HEK293 (cell line): Measurements from ENCODE around the gene GLCE.

Experiments
- HOXA7 ChIP-seq: sonication (generic); formaldehyde crosslinking; IDR thresholded peaks from 2 replicates; pipeline ENCODE4 v1.8.1; 2022; ENCODE audit warnings: missing genetic modification reagents, borderline replicate concordance
- REST ChIP-seq: fragments of 450-650 bp; formaldehyde crosslinking; IDR thresholded peaks from 2 replicates; pipeline ENCODE4 v1.5.1; 2016; ENCODE audit warnings: missing biosample characterization, missing genetic modification characterization
- SP2 ChIP-seq: fragments of 450-650 bp; formaldehyde crosslinking; IDR thresholded peaks from 2 replicates; pipeline ENCODE4 v1.5.1; 2016; ENCODE audit warnings: missing biosample characterization, missing genetic modification characterization
- YY2 ChIP-seq: fragments of 450-650 bp; formaldehyde crosslinking; IDR thresholded peaks from 2 replicates; pipeline ENCODE4 v1.5.1; 2016; ENCODE audit warnings: missing biosample characterization, missing genetic modification characterization
- ZBTB17 ChIP-seq: fragments of 450-650 bp; formaldehyde crosslinking; IDR thresholded peaks from 2 replicates; pipeline ENCODE4 v1.5.1; 2016; ENCODE audit warnings: missing biosample characterization, missing genetic modification characterization
- ZNF138 ChIP-seq: fragments of 450-650 bp; formaldehyde crosslinking; IDR thresholded peaks from 2 replicates; pipeline ENCODE4 v1.5.1; 2016; ENCODE audit warnings: missing biosample characterization, missing genetic modification characterization, borderline replicate concordance
- ZNF211 ChIP-seq: fragments of 450-650 bp; formaldehyde crosslinking; IDR thresholded peaks from 2 replicates; pipeline ENCODE4 v1.5.1; 2016; ENCODE audit warnings: low read depth, missing biosample characterization, missing genetic modification characterization
- ZNF335 ChIP-seq: fragments of 450-650 bp; formaldehyde crosslinking; conservative IDR thresholded peaks from 2 replicates; pipeline ENCODE4 v1.5.1; 2016; ENCODE audit warnings: missing biosample characterization, missing genetic modification characterization
- ZNF624 ChIP-seq: fragments of 450-650 bp; formaldehyde crosslinking; IDR thresholded peaks from 2 replicates; pipeline ENCODE4 v1.5.1; 2017; ENCODE audit warnings: missing biosample characterization, missing genetic modification characterization
- TF ChIP-seq, protein P1 (sequence below): fragments of 450-650 bp; formaldehyde crosslinking; IDR thresholded peaks from 2 replicates; pipeline ENCODE4 v1.5.1; 2016; ENCODE audit warnings: missing biosample characterization, missing genetic modification characterization
- TF ChIP-seq, protein P2 (sequence below): sonication (generic); formaldehyde crosslinking; IDR thresholded peaks from 2 replicates; pipeline ENCODE4 v1.8.1; 2022; ENCODE audit warnings: mild to moderate bottlenecking, moderate library complexity, missing genetic modification reagents
- TF ChIP-seq, protein P3 (sequence below): fragments of 450-650 bp; formaldehyde crosslinking; IDR thresholded peaks from 2 replicates; pipeline ENCODE4 v1.5.1; 2016; ENCODE audit warnings: missing biosample characterization, missing genetic modification characterization, borderline replicate concordance
- TF ChIP-seq, protein P4 (sequence below): fragments of 450-650 bp; formaldehyde crosslinking; IDR thresholded peaks from 2 replicates; pipeline ENCODE4 v1.5.1; 2016; ENCODE audit warnings: missing biosample characterization, missing genetic modification characterization

DNA sequence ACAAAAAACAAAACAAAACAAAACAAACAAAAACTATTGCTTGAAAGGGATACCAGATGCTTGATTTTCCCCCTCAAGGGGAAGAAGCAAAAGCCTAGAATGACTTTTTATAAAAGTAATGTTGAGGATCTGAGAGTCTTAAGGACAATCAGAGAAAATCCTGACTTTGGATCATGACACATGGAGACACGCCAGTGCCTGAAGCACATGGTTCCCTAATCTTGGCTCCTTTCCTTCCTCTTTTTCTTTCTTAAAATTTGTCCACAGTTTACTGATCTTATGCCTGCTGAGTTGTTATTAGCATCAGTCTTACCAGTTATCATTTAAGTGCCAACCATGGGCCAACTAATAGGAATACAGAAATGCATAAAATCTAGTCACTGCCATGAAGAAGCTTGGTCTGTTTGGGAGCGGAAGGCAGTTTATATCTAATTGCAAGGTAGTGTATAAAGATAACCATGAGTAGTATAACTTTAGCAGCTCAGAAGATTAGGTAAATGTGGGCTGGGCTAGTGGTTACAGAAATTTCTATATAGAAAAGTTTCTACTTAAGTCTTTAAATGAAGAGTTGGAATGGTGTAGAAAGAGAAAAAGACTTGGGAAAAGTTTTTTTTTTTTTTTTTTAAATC lies 6.9 kb downstream of the GLCE start:
- TF ChIP-seq, protein P1, sequence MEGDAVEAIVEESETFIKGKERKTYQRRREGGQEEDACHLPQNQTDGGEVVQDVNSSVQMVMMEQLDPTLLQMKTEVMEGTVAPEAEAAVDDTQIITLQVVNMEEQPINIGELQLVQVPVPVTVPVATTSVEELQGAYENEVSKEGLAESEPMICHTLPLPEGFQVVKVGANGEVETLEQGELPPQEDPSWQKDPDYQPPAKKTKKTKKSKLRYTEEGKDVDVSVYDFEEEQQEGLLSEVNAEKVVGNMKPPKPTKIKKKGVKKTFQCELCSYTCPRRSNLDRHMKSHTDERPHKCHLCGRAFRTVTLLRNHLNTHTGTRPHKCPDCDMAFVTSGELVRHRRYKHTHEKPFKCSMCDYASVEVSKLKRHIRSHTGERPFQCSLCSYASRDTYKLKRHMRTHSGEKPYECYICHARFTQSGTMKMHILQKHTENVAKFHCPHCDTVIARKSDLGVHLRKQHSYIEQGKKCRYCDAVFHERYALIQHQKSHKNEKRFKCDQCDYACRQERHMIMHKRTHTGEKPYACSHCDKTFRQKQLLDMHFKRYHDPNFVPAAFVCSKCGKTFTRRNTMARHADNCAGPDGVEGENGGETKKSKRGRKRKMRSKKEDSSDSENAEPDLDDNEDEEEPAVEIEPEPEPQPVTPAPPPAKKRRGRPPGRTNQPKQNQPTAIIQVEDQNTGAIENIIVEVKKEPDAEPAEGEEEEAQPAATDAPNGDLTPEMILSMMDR: no peak
- TF ChIP-seq, protein P2, sequence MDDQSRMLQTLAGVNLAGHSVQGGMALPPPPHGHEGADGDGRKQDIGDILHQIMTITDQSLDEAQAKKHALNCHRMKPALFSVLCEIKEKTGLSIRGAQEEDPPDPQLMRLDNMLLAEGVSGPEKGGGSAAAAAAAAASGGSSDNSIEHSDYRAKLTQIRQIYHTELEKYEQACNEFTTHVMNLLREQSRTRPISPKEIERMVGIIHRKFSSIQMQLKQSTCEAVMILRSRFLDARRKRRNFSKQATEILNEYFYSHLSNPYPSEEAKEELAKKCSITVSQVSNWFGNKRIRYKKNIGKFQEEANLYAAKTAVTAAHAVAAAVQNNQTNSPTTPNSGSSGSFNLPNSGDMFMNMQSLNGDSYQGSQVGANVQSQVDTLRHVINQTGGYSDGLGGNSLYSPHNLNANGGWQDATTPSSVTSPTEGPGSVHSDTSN (CRISPR knock-in tag): no peak
- TF ChIP-seq REST (tag by site-specific recombination) (no peak), ZBTB17 (no peak), YY2 (tag by site-specific recombination) (no peak), SP2 (tag by site-specific recombination) (no peak), ZNF335 (tag by site-specific recombination) (no peak), HOXA7 (CRISPR knock-in tag) (no peak), ZNF138 (tag by site-specific recombination) (no peak), ZNF624 (tag by site-specific recombination) (no peak), ZNF211 (tag by site-specific recombination) (no peak)
- TF ChIP-seq, protein P3, sequence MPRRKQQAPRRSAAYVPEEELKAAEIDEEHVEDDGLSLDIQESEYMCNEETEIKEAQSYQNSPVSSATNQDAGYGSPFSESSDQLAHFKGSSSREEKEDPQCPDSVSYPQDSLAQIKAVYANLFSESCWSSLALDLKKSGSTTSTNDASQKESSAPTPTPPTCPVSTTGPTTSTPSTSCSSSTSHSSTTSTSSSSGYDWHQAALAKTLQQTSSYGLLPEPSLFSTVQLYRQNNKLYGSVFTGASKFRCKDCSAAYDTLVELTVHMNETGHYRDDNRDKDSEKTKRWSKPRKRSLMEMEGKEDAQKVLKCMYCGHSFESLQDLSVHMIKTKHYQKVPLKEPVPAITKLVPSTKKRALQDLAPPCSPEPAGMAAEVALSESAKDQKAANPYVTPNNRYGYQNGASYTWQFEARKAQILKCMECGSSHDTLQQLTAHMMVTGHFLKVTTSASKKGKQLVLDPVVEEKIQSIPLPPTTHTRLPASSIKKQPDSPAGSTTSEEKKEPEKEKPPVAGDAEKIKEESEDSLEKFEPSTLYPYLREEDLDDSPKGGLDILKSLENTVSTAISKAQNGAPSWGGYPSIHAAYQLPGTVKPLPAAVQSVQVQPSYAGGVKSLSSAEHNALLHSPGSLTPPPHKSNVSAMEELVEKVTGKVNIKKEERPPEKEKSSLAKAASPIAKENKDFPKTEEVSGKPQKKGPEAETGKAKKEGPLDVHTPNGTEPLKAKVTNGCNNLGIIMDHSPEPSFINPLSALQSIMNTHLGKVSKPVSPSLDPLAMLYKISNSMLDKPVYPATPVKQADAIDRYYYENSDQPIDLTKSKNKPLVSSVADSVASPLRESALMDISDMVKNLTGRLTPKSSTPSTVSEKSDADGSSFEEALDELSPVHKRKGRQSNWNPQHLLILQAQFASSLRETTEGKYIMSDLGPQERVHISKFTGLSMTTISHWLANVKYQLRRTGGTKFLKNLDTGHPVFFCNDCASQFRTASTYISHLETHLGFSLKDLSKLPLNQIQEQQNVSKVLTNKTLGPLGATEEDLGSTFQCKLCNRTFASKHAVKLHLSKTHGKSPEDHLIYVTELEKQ (tag by site-specific recombination): no peak
- TF ChIP-seq, protein P4, sequence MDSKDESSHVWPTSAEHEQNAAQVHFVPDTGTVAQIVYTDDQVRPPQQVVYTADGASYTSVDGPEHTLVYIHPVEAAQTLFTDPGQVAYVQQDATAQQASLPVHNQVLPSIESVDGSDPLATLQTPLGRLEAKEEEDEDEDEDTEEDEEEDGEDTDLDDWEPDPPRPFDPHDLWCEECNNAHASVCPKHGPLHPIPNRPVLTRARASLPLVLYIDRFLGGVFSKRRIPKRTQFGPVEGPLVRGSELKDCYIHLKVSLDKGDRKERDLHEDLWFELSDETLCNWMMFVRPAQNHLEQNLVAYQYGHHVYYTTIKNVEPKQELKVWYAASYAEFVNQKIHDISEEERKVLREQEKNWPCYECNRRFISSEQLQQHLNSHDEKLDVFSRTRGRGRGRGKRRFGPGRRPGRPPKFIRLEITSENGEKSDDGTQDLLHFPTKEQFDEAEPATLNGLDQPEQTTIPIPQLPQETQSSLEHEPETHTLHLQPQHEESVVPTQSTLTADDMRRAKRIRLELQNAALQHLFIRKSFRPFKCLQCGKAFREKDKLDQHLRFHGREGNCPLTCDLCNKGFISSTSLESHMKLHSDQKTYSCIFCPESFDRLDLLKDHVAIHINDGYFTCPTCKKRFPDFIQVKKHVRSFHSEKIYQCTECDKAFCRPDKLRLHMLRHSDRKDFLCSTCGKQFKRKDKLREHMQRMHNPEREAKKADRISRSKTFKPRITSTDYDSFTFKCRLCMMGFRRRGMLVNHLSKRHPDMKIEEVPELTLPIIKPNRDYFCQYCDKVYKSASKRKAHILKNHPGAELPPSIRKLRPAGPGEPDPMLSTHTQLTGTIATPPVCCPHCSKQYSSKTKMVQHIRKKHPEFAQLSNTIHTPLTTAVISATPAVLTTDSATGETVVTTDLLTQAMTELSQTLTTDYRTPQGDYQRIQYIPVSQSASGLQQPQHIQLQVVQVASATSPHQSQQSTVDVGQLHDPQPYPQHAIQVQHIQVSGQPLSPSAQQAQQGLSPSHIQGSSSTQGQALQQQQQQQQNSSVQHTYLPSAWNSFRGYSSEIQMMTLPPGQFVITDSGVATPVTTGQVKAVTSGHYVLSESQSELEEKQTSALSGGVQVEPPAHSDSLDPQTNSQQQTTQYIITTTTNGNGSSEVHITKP (tag by site-specific recombination): no peak
